Endothelial cell (in vitro differentiated cells): Measurements from ENCODE around the gene SPACA4. TPM values are rescaled to one million over a fixed set of nuclear protein-coding genes. Genes with fewer than 3 reads are reported as not detected.

ENCODE experiments used
- DNase-seq: peaks from one replicate; pipeline ENCODE4 v3.0.0; 2021; ENCODE audit warnings: low spot score
- H3K27ac Mint-ChIP-seq: one replicate; pipeline ENCODE4 v1.8.0; 2021; ENCODE audit warnings: mixed read lengths, inconsistent platforms; ENCODE audit not compliant: unreplicated experiment
- H3K27me3 Mint-ChIP-seq: one replicate; pipeline ENCODE4 v1.8.0; 2021; ENCODE audit warnings: mild to moderate bottlenecking, moderate library complexity, mixed read lengths, inconsistent platforms; ENCODE audit not compliant: unreplicated experiment
- H3K36me3 Mint-ChIP-seq: one replicate; pipeline ENCODE4 v1.8.0; 2021; ENCODE audit warnings: mild to moderate bottlenecking, low read depth, mixed read lengths, inconsistent platforms; ENCODE audit not compliant: unreplicated experiment
- H3K4me1 Mint-ChIP-seq: one replicate; pipeline ENCODE4 v1.8.0; 2021; ENCODE audit warnings: mild to moderate bottlenecking, mixed read lengths, inconsistent platforms; ENCODE audit not compliant: unreplicated experiment
- H3K4me3 Mint-ChIP-seq: one replicate; pipeline ENCODE4 v1.8.0; 2021; ENCODE audit warnings: mild to moderate bottlenecking, mixed read lengths, inconsistent platforms; ENCODE audit not compliant: unreplicated experiment
- H3K9me3 Mint-ChIP-seq: one replicate; pipeline ENCODE4 v1.8.0; 2021; ENCODE audit warnings: mixed read lengths, inconsistent platforms; ENCODE audit not compliant: unreplicated experiment
- CTCF ChIP-seq: fragments of 200-600 bp; sonication (generic); IDR thresholded peaks from one replicate; pipeline ENCODE4 v1.5.0; 2021; ENCODE audit warnings: antibody characterized with exemption; ENCODE audit not compliant: unreplicated experiment
- total RNA-seq: library from RNA; stranded (reverse); fragmentation: NEBNext Ultra II Directional; extraction: Animal tissue kit (Norgen Biotek cat#: 25700); gene quantifications from one replicate; pipeline ENCODE4 v1.2.1, GENCODE V29; 2021; ENCODE audit not compliant: unreplicated experiment

Gene SPACA4
- total RNA-seq, 1 donor from 2014 or later: not detected

- Mint-ChIP-seq H3K4me3 (no peak overlapping the region), H3K36me3 (no peaks in the 10 kb centered on the region), H3K9me3 (no peaks in the 10 kb centered on the region), H3K27ac (no peak overlapping the region), H3K27me3 (peaks cover 2% of the 10 kb centered on the region), H3K4me1 (no peaks in the 10 kb centered on the region)
- no peak for TF ChIP-seq CTCF
- no peak for DNase-seq
Measured at GRCh38 chr19:48561412-48561811, 45.1 kb upstream of the SPACA4 start.

- no peak overlapping the region for H3K27ac Mint-ChIP-seq
- H3K4me3 Mint-ChIP-seq: no peak overlapping the region
Measured at GRCh38 chr19:48565090-48565489, 41.5 kb upstream of the SPACA4 start.

GRCh38 chr19:48568345-48568886 is 38.1 kb upstream of the SPACA4 start:
- H3K36me3 Mint-ChIP-seq: no peaks in the 10 kb centered on the region
- DNase-seq: no peak
- H3K27ac Mint-ChIP-seq: no peak overlapping the region
- H3K27me3 Mint-ChIP-seq: peaks cover 12% of the 10 kb centered on the region
- H3K4me1 Mint-ChIP-seq: peaks cover 2% of the 10 kb centered on the region
- no peaks in the 10 kb centered on the region for H3K9me3 Mint-ChIP-seq
- H3K4me3 Mint-ChIP-seq: peak overlapping the region; percentile 16
- TF ChIP-seq CTCF: no peak

More at GRCh38 chr19:48565090-48565489, 41.5 kb upstream of the SPACA4 start:
- H3K9me3 Mint-ChIP-seq: no peaks in the 10 kb centered on the region
- H3K27me3 Mint-ChIP-seq: peaks cover 7% of the 10 kb centered on the region
- H3K36me3 Mint-ChIP-seq: no peaks in the 10 kb centered on the region
- no peak for TF ChIP-seq CTCF
- no peak for DNase-seq
- no peaks in the 10 kb centered on the region for H3K4me1 Mint-ChIP-seq

DNA sequence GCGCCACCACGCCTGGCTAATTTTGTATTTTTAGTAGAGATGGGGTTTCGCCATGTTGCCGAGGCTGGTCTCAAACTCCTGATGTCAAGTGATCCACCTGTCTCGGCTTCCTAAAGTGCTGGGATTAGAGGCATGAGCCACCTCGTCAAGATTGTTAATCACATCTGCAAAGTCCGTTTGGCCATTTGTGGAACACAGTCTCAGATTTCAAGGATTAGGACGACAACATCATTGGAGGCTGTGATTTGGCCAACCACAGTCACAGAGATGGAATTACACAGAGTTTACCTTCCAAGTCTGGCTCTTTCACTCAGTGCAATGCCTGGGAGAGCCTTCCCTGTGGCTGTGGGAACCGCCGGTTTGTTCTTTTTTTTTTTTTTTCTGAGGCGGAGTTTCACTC is 36.7 kb upstream of the SPACA4 start:
- H3K36me3 Mint-ChIP-seq: no peaks in the 10 kb centered on the region
- H3K4me3 Mint-ChIP-seq: no peak overlapping the region
- DNase-seq: no peak
- H3K9me3 Mint-ChIP-seq: no peaks in the 10 kb centered on the region
- no peak overlapping the region for H3K27ac Mint-ChIP-seq
- H3K27me3 Mint-ChIP-seq: peaks cover 10% of the 10 kb centered on the region
- TF ChIP-seq CTCF: no peak
- H3K4me1 Mint-ChIP-seq: peaks cover 2% of the 10 kb centered on the region

DNA sequence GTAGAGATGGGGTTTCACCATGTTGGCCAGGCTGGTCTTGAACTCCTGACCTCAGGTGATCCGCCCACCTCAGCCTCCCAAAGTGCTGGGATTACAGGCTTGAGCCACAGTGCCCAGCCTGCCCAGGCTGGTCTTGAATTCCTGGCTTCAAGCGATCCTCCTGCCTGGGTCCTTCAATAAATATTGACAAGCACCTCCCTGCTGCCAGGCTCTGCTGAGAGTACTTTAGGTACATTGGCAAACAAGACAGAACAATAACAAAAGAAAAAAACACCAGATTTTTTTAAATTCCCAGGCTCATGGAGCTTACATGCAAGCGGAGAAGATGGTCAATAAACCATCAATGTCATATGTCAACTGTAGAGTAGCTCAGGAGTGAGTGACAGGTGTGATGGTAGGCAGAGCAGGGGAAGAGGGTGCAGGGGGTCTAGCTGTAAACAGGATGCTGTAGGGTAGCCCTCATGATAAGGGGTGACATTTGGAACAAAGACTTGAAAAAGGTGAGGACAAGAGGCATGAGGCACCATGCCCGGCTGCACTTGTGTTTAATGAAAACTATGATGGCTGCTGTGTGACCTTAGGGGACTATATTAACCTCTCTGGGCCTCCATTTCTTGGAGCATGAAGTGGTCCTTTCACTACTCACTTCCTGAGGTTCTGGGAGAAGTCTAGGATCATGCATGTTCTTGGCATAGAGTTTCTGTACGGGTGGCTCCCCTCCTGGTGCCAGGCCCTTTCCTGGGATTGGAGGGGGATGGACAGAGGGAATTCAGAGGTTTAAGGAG is 35.0 kb upstream of the SPACA4 start:
- Mint-ChIP-seq H3K27ac (no peak overlapping the region), H3K4me1 (peaks cover 2% of the 10 kb centered on the region), H3K27me3 (peaks cover 10% of the 10 kb centered on the region), H3K4me3 (no peak overlapping the region), H3K9me3 (no peaks in the 10 kb centered on the region), H3K36me3 (no peaks in the 10 kb centered on the region)
- no peak for DNase-seq
- no peak for TF ChIP-seq CTCF
